ENCODE measurements around the gene CAPG.
A peak's percentile ranks its signal among the peaks of the same experiment; 100 is the strongest.

Gene CAPG

GRCh38 chr2:85396531-85397470, 13.4 kb downstream of the CAPG start:
- H3K36me3 ChIP-seq, result no peaks in the 10 kb centered on the region
- no peaks in the 10 kb centered on the region for H3K27me3 ChIP-seq
- H3K9me3 ChIP-seq, result no peaks in the 10 kb centered on the region
- DNase-seq, result no peak
- H3K4me1 ChIP-seq, result no peaks in the 10 kb centered on the region
- no peak for TF ChIP-seq CTCF (IDR thresholded peaks at IDR 0.05; ENCODE audit: low read depth, low read length)
- H3K4me3 ChIP-seq (ENCODE audit: low read depth, low read length), result no peak overlapping the region

DNA sequence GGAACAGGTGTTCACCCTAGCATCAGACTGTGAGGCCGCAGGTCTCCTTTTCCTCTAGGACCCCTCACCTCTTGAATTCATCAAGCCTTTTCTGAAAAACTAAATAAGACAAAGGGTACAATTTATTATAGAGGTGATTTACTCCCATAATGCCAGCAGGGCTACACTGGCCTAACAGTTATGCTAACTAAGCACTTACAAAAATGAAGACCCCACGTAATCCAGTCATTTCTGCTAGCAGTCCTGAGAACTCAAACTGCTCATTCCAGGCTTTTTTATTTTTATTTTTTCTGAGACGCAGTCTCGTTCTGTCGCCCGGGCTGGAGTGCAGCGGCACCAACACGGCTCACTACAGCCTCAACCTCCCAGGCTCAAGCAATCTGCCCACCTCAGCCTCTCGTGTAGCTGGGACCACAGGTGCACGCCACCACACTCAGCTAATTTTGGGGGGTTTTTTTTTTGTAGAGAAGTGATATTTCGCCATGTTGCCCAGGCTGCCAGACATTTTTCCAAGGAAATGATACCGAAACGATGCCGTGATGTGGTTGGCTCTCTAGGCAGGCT, 14.2 kb downstream of the CAPG start:
- H3K27me3 ChIP-seq, result no peaks in the 10 kb centered on the region
- TF ChIP-seq CTCF (IDR thresholded peaks at IDR 0.05; ENCODE audit: low read depth, low read length), result no peak
- no peaks in the 10 kb centered on the region for H3K9me3 ChIP-seq
- no peaks in the 10 kb centered on the region for H3K36me3 ChIP-seq
- H3K4me3 ChIP-seq (ENCODE audit: low read depth, low read length), result no peak overlapping the region
- no peak for DNase-seq
- H3K4me1 ChIP-seq, result no peaks in the 10 kb centered on the region

- no peak for TF ChIP-seq CTCF (IDR thresholded peaks at IDR 0.05; ENCODE audit: low read depth, low read length)
- H3K36me3 ChIP-seq, result no peaks in the 10 kb centered on the region
- no peaks in the 10 kb centered on the region for H3K4me1 ChIP-seq
- H3K27me3 ChIP-seq, result no peaks in the 10 kb centered on the region
- no peaks in the 10 kb centered on the region for H3K9me3 ChIP-seq
- H3K4me3 ChIP-seq (ENCODE audit: low read depth, low read length), result no peak overlapping the region
- DNase-seq, result no peak
Measured at GRCh38 chr2:85394976-85395375, 15.2 kb downstream of the CAPG start.

GRCh38 chr2:85394261-85394681, 15.9 kb downstream of the CAPG start:
- Histone ChIP-seq H3K4me3 (ENCODE audit: low read depth, low read length) (no peak overlapping the region), H3K9me3 (no peaks in the 10 kb centered on the region), H3K27me3 (no peaks in the 10 kb centered on the region), H3K4me1 (no peaks in the 10 kb centered on the region), H3K36me3 (no peaks in the 10 kb centered on the region)
- peak; percentile 16 for DNase-seq
- TF ChIP-seq CTCF (IDR thresholded peaks at IDR 0.05; ENCODE audit: low read depth, low read length), result no peak

- no peak overlapping the region for H3K4me3 ChIP-seq (ENCODE audit: low read depth, low read length)
- no peak for TF ChIP-seq CTCF (IDR thresholded peaks at IDR 0.05; ENCODE audit: low read depth, low read length)
- no peaks in the 10 kb centered on the region for H3K27me3 ChIP-seq
- DNase-seq, result no peak
- no peaks in the 10 kb centered on the region for H3K4me1 ChIP-seq
- no peaks in the 10 kb centered on the region for H3K9me3 ChIP-seq
- H3K36me3 ChIP-seq, result no peaks in the 10 kb centered on the region
Measured at GRCh38 chr2:85393836-85394235, 16.3 kb downstream of the CAPG start.

Measured in BE2C (cell line).